HG02623 (cell line): ENCODE data around the gene SLC13A4.
"Not testable (repeated sequence)": the region's sequence is repeated elsewhere in the genome, so short reads cannot be mapped to it uniquely, and the experiment has no call there.

Experiments used
- ATAC-seq: cut with Tn5 transposase; IDR thresholded peaks from one replicate; pipeline ENCODE4 v1.9.1; 2021; ENCODE audit warnings: moderate library complexity; ENCODE audit not compliant: unreplicated experiment

Gene SLC13A4

GRCh38 chr7:135704074-135704473 is 23.9 kb downstream of the SLC13A4 start:
- ATAC-seq: no peak

GRCh38 chr7:135697276-135698049 is 30.5 kb downstream of the SLC13A4 start:
- ATAC-seq: no peak

GRCh38 chr7:135693558-135693957 is 34.4 kb downstream of the SLC13A4 start:
- no peak for ATAC-seq

- not testable (repeated sequence) for ATAC-seq
Measured at GRCh38 chr7:135692606-135693005, 35.4 kb downstream of the SLC13A4 start.

GRCh38 chr7:135692055-135692454 is 35.9 kb downstream of the SLC13A4 start:
- no peak for ATAC-seq

- no peak for ATAC-seq
Measured at GRCh38 chr7:135690566-135690965, 37.4 kb downstream of the SLC13A4 start.

GRCh38 chr7:135687466-135687865 is 40.5 kb downstream of the SLC13A4 start:
- ATAC-seq: no peak

- no peak for ATAC-seq
Measured at GRCh38 chr7:135685306-135686084, 42.5 kb downstream of the SLC13A4 start.

- no peak for ATAC-seq
Measured at GRCh38 chr7:135684699-135685098, 43.3 kb downstream of the SLC13A4 start.

GRCh38 chr7:135684136-135684535 is 43.9 kb downstream of the SLC13A4 start:
- ATAC-seq: no peak

- ATAC-seq: no peak
Measured at GRCh38 chr7:135683609-135684008, 44.4 kb downstream of the SLC13A4 start.

- no peak for ATAC-seq
Measured at GRCh38 chr7:135682191-135682590, 45.8 kb downstream of the SLC13A4 start.

GRCh38 chr7:135681762-135682161 is 46.2 kb downstream of the SLC13A4 start:
- ATAC-seq: no peak

- no peak for ATAC-seq
Measured at GRCh38 chr7:135678612-135679575, 49.1 kb downstream of the SLC13A4 start.

GRCh38 chr7:135673360-135673706 is 54.7 kb downstream of the SLC13A4 start:
- ATAC-seq: no peak

GRCh38 chr7:135672560-135673359 is 55.2 kb downstream of the SLC13A4 start:
- peak; percentile 81 for ATAC-seq

- ATAC-seq: no peak
Measured at GRCh38 chr7:135670179-135670578, 57.8 kb downstream of the SLC13A4 start.

GRCh38 chr7:135669774-135670173 is 58.2 kb downstream of the SLC13A4 start:
- no peak for ATAC-seq

GRCh38 chr7:135668852-135669395 is 59.1 kb downstream of the SLC13A4 start:
- ATAC-seq: not testable (repeated sequence)

- not testable (repeated sequence) for ATAC-seq
Measured at GRCh38 chr7:135667626-135668025, 60.4 kb downstream of the SLC13A4 start.
